AG10803 (cell line): Measurements from ENCODE around the gene PTH1R.

Experiments used
- DNase-seq: peaks from one replicate; pipeline ENCODE4 v3.0.0; 2010; ENCODE audit warnings: low read depth
- H3K4me3 ChIP-seq: 2 replicates; pipeline ENCODE4 v1.5.1; 2011; ENCODE audit warnings: mild to moderate bottlenecking, low read length, control low read depth
- TF ChIP-seq, protein P1 (sequence below): conservative IDR thresholded peaks from 2 replicates; pipeline ENCODE4 v1.5.1; 2011; ENCODE audit warnings: mild to moderate bottlenecking, low read length, control low read depth, inconsistent platforms

PTH1R gene

DNA sequence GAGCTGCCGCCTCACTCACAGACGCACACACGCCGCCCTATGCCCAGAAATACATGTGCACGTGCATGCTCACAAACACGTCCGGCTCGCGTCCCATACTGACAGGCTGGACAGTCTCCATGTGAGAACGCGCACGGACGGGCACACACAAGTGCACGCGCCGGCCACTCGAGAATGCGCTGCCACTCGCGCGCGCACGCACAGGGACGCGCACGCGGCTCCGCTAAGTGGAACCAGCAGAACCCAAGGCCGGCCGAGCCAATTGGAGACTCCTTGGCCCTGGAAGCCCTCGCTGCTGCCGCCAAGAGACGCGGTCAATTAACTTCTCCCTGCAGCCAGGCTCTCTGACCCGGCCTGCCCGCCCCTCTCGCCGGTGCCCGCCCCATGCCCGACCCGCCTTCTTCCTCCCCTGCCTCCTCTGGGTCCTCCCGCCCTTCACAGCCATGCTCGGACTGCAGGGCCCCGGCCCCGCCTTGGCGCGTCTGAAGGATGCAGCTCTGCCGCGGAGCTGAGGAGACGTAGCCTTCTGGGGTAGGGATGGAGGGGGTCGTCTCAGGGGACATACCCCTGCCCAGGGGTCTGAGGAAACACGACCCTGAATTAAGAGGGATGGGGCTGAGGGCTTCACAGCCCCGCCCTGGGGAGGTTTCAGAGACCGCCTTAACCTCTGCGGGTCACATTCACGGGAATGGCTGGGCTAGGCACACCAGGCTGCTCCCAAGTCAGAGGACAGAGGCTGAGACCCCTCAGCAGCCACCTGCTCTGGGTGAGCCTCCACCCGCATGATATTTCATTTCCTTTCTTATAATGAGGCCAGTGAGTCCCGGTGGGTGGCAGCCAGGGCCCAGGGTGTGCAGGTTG lies 15.0 kb downstream of the PTH1R start:
- peak overlapping the region; percentile 49 for H3K4me3 ChIP-seq
- peak; percentile 58 for DNase-seq
- TF ChIP-seq, protein P1, sequence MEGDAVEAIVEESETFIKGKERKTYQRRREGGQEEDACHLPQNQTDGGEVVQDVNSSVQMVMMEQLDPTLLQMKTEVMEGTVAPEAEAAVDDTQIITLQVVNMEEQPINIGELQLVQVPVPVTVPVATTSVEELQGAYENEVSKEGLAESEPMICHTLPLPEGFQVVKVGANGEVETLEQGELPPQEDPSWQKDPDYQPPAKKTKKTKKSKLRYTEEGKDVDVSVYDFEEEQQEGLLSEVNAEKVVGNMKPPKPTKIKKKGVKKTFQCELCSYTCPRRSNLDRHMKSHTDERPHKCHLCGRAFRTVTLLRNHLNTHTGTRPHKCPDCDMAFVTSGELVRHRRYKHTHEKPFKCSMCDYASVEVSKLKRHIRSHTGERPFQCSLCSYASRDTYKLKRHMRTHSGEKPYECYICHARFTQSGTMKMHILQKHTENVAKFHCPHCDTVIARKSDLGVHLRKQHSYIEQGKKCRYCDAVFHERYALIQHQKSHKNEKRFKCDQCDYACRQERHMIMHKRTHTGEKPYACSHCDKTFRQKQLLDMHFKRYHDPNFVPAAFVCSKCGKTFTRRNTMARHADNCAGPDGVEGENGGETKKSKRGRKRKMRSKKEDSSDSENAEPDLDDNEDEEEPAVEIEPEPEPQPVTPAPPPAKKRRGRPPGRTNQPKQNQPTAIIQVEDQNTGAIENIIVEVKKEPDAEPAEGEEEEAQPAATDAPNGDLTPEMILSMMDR, result no peak

DNA sequence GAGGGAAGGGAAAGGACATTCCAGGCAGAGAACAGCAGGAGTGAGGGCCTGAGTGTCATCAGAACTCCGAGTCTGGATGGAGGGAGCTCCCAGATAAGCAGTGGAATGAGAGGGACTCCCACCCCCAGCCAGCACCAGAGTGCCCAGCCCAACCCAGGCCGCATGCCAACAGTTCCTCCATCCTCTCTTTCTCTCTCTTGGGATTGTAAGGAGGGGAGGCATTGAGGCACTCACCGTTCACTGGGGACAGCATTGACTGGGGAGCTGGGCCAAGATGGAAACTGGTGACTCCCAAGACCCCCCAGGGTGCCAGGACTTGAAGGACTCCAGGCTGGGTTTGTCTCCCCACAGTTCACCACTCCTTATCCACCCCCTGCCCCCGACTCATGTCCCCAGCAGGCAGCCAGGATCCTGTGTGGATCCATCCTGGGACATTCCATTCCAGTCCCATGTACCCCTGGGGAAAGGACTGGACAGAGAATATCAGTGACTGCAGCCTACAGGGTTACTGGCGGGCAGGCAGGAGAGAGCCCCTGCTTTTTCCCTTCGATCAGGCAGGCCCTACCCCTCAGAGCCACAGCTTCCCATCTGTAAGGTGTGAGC lies 15.7 kb downstream of the PTH1R start:
- no peak overlapping the region for H3K4me3 ChIP-seq
- TF ChIP-seq, protein P1, result no peak
- DNase-seq, result no peak

DNA sequence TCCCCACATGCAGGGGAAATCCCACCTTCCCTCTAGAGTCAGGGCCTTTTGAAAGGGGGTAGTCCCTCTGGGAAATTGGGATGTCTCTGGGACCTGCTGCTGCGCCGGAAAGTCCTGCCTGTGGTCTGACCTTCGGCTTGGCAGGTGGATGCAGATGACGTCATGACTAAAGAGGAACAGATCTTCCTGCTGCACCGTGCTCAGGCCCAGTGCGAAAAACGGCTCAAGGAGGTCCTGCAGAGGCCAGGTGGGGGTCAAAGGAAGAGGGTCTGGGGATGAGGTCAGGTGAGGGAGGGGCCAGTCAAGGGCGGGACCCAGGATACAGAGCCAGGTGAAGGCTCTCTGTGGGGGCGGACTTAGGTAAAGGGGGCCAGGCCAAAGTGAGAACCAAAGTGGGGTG lies 16.2 kb downstream of the PTH1R start:
- TF ChIP-seq, protein P1, result no peak
- no peak overlapping the region for H3K4me3 ChIP-seq
- no peak for DNase-seq

DNA sequence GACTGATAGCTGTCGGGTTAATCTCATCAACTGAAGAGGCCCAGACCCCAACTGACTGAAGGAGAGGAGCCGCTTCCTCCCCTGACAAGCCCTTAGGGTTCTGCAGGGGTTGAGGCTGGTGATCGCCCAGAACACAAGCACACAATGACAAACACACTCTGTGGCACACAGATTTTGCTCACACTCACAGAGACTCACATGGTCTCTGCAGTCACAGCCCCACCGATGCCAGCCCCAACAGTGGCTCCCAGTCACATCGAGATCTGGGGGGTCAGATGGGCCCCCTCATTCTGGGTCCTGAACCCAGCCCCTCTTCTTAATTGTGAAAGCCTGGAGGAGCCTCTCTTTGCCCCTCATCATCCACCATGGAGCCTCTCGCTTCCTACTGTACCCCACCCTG lies 16.7 kb downstream of the PTH1R start:
- H3K4me3 ChIP-seq, result no peak overlapping the region
- TF ChIP-seq, protein P1, result no peak
- no peak for DNase-seq

DNA sequence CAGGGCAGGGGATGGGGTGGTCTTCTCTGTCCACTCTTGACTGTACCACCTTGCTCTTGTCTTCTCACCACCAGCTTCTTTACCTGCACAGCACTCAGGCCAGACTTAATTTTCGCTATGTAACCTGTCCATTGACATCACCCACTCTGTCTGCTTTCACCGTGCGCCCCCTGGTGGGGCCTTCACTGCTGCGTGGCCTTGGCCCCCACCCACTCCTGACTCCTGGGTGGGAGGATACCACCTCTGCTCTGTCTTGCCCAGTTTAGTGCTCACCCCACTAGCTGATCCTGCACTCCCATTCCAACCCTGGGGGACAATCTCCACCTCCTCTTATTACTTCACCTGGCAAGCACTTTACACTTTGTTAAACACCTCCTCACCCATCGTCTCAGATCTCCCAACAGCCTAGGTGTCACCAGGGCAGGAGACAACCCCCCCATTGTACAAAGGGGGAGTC lies 17.7 kb downstream of the PTH1R start:
- TF ChIP-seq, protein P1, result peak; percentile 89
- H3K4me3 ChIP-seq, result no peak overlapping the region
- peak; percentile 33 for DNase-seq

DNA sequence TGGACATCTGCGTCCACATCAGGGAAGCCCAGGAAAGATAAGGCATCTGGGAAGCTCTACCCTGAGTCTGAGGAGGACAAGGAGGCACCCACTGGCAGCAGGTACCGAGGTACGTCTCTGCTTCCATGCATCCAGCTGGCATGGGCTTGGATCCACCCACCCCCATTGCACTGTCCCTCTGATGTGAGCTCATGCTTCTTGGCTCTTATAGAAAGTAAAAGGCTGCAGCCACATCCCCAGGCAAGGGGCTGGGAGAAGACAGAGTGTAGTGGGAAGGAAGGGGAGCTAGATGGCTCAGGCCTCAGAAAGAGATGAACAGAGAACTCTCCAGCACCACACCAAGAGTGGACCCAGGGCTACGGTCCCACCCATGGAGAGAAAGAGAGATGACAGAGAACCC lies 18.2 kb downstream of the PTH1R start:
- no peak for DNase-seq
- no peak overlapping the region for H3K4me3 ChIP-seq
- TF ChIP-seq, protein P1, result no peak

DNA sequence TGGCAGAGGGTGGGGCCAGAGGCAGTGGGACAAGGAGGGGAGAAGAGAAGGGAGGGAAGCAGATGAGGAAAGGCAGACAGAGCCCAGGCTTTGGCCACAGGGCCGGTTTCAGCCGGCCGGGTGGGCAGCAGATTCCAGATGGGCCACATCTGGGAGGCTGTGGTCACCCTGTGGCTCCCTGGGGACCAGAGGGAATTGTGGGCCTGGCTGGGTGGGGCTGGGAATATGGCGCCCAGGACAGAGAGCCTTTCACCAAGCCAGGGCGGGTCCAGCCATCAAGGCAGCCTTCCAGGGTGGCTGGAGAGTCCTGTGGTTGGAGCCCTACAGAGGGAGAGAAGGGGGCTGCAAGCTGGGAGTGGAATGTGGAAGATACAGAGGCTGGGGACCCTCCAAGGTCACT lies 18.9 kb downstream of the PTH1R start:
- no peak overlapping the region for H3K4me3 ChIP-seq
- peak; percentile 54 for DNase-seq
- TF ChIP-seq, protein P1, result no peak
